Activated CD4-positive, alpha-beta memory T cell treated with anti-CD3 and anti-CD28 coated beads for 36 hours (primary cell): ENCODE measurements around the gene PPARG. TPM values are rescaled to one million over a fixed set of nuclear protein-coding genes. Genes with fewer than 3 reads are reported as not detected.

Experiments
- CTCF ChIA-PET: fragments of 350-600 bp; sonication (Branson Sonifier 250); formaldehyde crosslinking; loops from one replicate; lab custom pipeline; 2021; ENCODE audit warnings: antibody characterized with exemption, inconsistent platforms; lab: Charles Lee
- POLR2A ChIA-PET: fragments of 350-600 bp; sonication (Branson Sonifier 250); formaldehyde crosslinking; loops from one replicate; lab custom pipeline; 2021; ENCODE audit warnings: antibody characterized with exemption; lab: Charles Lee
- DNase-seq: peaks from one replicate; pipeline ENCODE4 v3.0.0-alpha.2; 2020
- H3K27ac Mint-ChIP-seq: one replicate; pipeline ENCODE4 v1.8.0; 2021; ENCODE audit warnings: mixed read lengths
- H3K27me3 Mint-ChIP-seq: one replicate; pipeline ENCODE4 v1.8.0; 2021; ENCODE audit warnings: mixed read lengths
- H3K36me3 Mint-ChIP-seq: one replicate; pipeline ENCODE4 v1.8.0; 2021; ENCODE audit warnings: mixed read lengths
- H3K4me1 Mint-ChIP-seq: one replicate; pipeline ENCODE4 v1.8.0; 2021; ENCODE audit warnings: low read depth, mixed read lengths
- H3K4me3 Mint-ChIP-seq: one replicate; pipeline ENCODE4 v1.8.0; 2021; ENCODE audit warnings: mild to moderate bottlenecking, mixed read lengths
- H3K9me3 Mint-ChIP-seq: one replicate; pipeline ENCODE4 v1.8.0; 2021; ENCODE audit warnings: mixed read lengths
- intact Hi-C: fragments of 100-400 bp; cut with micrococcal nuclease; formaldehyde crosslinking; loops from one replicate; pipeline ENCODE4 v1.15.1; 2023
- total RNA-seq, 2 experiments: library from RNA; stranded (reverse); gene quantifications; one replicate each; pipeline ENCODE4 v1.2.3, GENCODE V29; 2021

The PPARG gene
- total RNA-seq, 2 experiments from 2014 or later = 2.7 TPM

GRCh38 chr3:12301513-12301912 is 12.6 kb downstream of the PPARG start:
- POLR2A ChIA-PET = no interaction called here
- CTCF ChIA-PET = no interaction called here
- intact Hi-C loops = no loop called here

GRCh38 chr3:12302564-12302963 is 13.7 kb downstream of the PPARG start:
- H3K4me3 Mint-ChIP-seq = no peak overlapping the region
- no peaks in the 10 kb centered on the region for H3K4me1 Mint-ChIP-seq
- ChIA-PET POLR2A (no interaction called here), CTCF (no interaction called here)
- peaks cover 4% of the 10 kb centered on the region for H3K27me3 Mint-ChIP-seq
- intact Hi-C loops = no loop called here
- no peaks in the 10 kb centered on the region for H3K9me3 Mint-ChIP-seq
- DNase-seq = no peak
- H3K36me3 Mint-ChIP-seq = no peaks in the 10 kb centered on the region
- no peak overlapping the region for H3K27ac Mint-ChIP-seq

More at GRCh38 chr3:12301513-12301912, 12.6 kb downstream of the PPARG start:
- Mint-ChIP-seq H3K36me3 (no peaks in the 10 kb centered on the region), H3K27ac (no peak overlapping the region), H3K4me1 (no peaks in the 10 kb centered on the region), H3K4me3 (no peak overlapping the region), H3K27me3 (peaks cover 4% of the 10 kb centered on the region), H3K9me3 (no peaks in the 10 kb centered on the region)
- no peak for DNase-seq

- Mint-ChIP-seq H3K36me3 (no peaks in the 10 kb centered on the region), H3K4me1 (peaks cover 3% of the 10 kb centered on the region), H3K4me3 (no peak overlapping the region), H3K27ac (no peak overlapping the region), H3K9me3 (no peaks in the 10 kb centered on the region), H3K27me3 (peaks cover 4% of the 10 kb centered on the region)
- no peak for DNase-seq
- CTCF ChIA-PET = no interaction called here
- POLR2A ChIA-PET = no interaction called here
- intact Hi-C loops = no loop called here
Observed at GRCh38 chr3:12303534-12303933, 14.7 kb downstream of the PPARG start.

GRCh38 chr3:12303993-12304392 is 15.1 kb downstream of the PPARG start:
- peaks cover 4% of the 10 kb centered on the region for H3K27me3 Mint-ChIP-seq
- H3K9me3 Mint-ChIP-seq = no peaks in the 10 kb centered on the region
- peaks cover 5% of the 10 kb centered on the region for H3K4me1 Mint-ChIP-seq
- H3K36me3 Mint-ChIP-seq = no peaks in the 10 kb centered on the region
- no peak for DNase-seq
- H3K27ac Mint-ChIP-seq = no peak overlapping the region
- no peak overlapping the region for H3K4me3 Mint-ChIP-seq
- ChIA-PET POLR2A (no interaction called here), CTCF (interaction anchor here (1.1 kb wide), 1 partner anchor 175 kb away, joined by 3 read pairs; no protein-coding TSS in a partner anchor)
- intact Hi-C loops = no loop called here

GRCh38 chr3:12307136-12307535 is 18.3 kb downstream of the PPARG start:
- no peak for DNase-seq
- Mint-ChIP-seq H3K27me3 (peaks cover 9% of the 10 kb centered on the region), H3K36me3 (no peaks in the 10 kb centered on the region), H3K27ac (no peak overlapping the region), H3K4me3 (no peak overlapping the region), H3K9me3 (no peaks in the 10 kb centered on the region), H3K4me1 (peaks cover 13% of the 10 kb centered on the region)
- ChIA-PET POLR2A (no interaction called here), CTCF (interaction anchor here (1.2 to 1.3 kb wide), 2 partner anchors 113 to 173 kb away, joined by 3 read pairs; no protein-coding TSS in a partner anchor)
- intact Hi-C loops = no loop called here

GRCh38 chr3:12308517-12308916 is 19.6 kb downstream of the PPARG start:
- no peak overlapping the region for H3K27ac Mint-ChIP-seq
- DNase-seq = no peak
- CTCF ChIA-PET = interaction anchor here (1.3 kb wide), 1 partner anchor 114 kb away, joined by 3 read pairs; no protein-coding TSS in a partner anchor
- POLR2A ChIA-PET = interaction anchor here (0.6 kb wide), 1 partner anchor 28 kb away, joined by 3 read pairs; no protein-coding TSS in a partner anchor
- no peak overlapping the region for H3K4me3 Mint-ChIP-seq
- no peaks in the 10 kb centered on the region for H3K36me3 Mint-ChIP-seq
- H3K9me3 Mint-ChIP-seq = no peaks in the 10 kb centered on the region
- intact Hi-C loops = no loop called here
- peaks cover 9% of the 10 kb centered on the region for H3K27me3 Mint-ChIP-seq
- peaks cover 15% of the 10 kb centered on the region for H3K4me1 Mint-ChIP-seq

GRCh38 chr3:12309716-12310115 is 20.8 kb downstream of the PPARG start:
- Mint-ChIP-seq H3K4me1 (peaks cover 15% of the 10 kb centered on the region), H3K36me3 (no peaks in the 10 kb centered on the region), H3K27ac (no peak overlapping the region), H3K27me3 (peaks cover 13% of the 10 kb centered on the region), H3K4me3 (no peak overlapping the region), H3K9me3 (no peaks in the 10 kb centered on the region)
- ChIA-PET POLR2A (no interaction called here), CTCF (no interaction called here)
- intact Hi-C loops = no loop called here
- DNase-seq = no peak

GRCh38 chr3:12312010-12312409 is 23.1 kb downstream of the PPARG start:
- H3K27ac Mint-ChIP-seq = no peak overlapping the region
- intact Hi-C loops = no loop called here
- H3K4me1 Mint-ChIP-seq = peaks cover 15% of the 10 kb centered on the region
- peaks cover 24% of the 10 kb centered on the region for H3K27me3 Mint-ChIP-seq
- DNase-seq = no peak
- no peaks in the 10 kb centered on the region for H3K36me3 Mint-ChIP-seq
- ChIA-PET CTCF (no interaction called here), POLR2A (no interaction called here)
- no peaks in the 10 kb centered on the region for H3K9me3 Mint-ChIP-seq
- H3K4me3 Mint-ChIP-seq = no peak overlapping the region

GRCh38 chr3:12313519-12313918 is 24.6 kb downstream of the PPARG start:
- H3K4me1 Mint-ChIP-seq = peaks cover 12% of the 10 kb centered on the region
- H3K27ac Mint-ChIP-seq = no peak overlapping the region
- CTCF ChIA-PET = interaction anchor here (0.6 to 1.0 kb wide), 2 partner anchors 134 to 167 kb away, joined by 3 to 5 read pairs; no protein-coding TSS in a partner anchor
- no peaks in the 10 kb centered on the region for H3K36me3 Mint-ChIP-seq
- H3K4me3 Mint-ChIP-seq = no peak overlapping the region
- no peaks in the 10 kb centered on the region for H3K9me3 Mint-ChIP-seq
- intact Hi-C loops = no loop called here
- DNase-seq = no peak
- peaks cover 24% of the 10 kb centered on the region for H3K27me3 Mint-ChIP-seq
- POLR2A ChIA-PET = no interaction called here

- ChIA-PET CTCF (no interaction called here), POLR2A (no interaction called here)
- Mint-ChIP-seq H3K9me3 (no peaks in the 10 kb centered on the region), H3K36me3 (no peaks in the 10 kb centered on the region), H3K4me3 (no peak overlapping the region), H3K4me1 (peaks cover 6% of the 10 kb centered on the region), H3K27ac (no peak overlapping the region), H3K27me3 (peaks cover 20% of the 10 kb centered on the region)
- intact Hi-C loops = no loop called here
- no peak for DNase-seq
Observed at GRCh38 chr3:12316253-12316652, 27.4 kb downstream of the PPARG start.

- Mint-ChIP-seq H3K4me1 (peaks cover 3% of the 10 kb centered on the region), H3K27ac (no peak overlapping the region), H3K9me3 (no peaks in the 10 kb centered on the region), H3K27me3 (peaks cover 20% of the 10 kb centered on the region), H3K36me3 (no peaks in the 10 kb centered on the region), H3K4me3 (no peak overlapping the region)
- ChIA-PET POLR2A (no interaction called here), CTCF (no interaction called here)
- no peak for DNase-seq
- intact Hi-C loops = no loop called here
Observed at GRCh38 chr3:12316729-12317351, 28.0 kb downstream of the PPARG start.

- ChIA-PET CTCF (no interaction called here), POLR2A (no interaction called here)
- Mint-ChIP-seq H3K27me3 (peaks cover 23% of the 10 kb centered on the region), H3K4me1 (no peaks in the 10 kb centered on the region), H3K27ac (no peak overlapping the region), H3K36me3 (no peaks in the 10 kb centered on the region), H3K4me3 (no peak overlapping the region), H3K9me3 (no peaks in the 10 kb centered on the region)
- no peak for DNase-seq
- intact Hi-C loops = no loop called here
Observed at GRCh38 chr3:12317914-12318313, 29.0 kb downstream of the PPARG start.
